NCI-H128 (cell line): ENCODE data around the gene MRPS18B.
"Not testable (repeated sequence)": the region's sequence is repeated elsewhere in the genome, so short reads cannot be mapped to it uniquely, and the experiment has no call there.

Experiments
- DNase-seq: peaks from one replicate; lab custom pipeline; 2025; ENCODE audit not compliant: unreplicated experiment; lab: John Stamatoyannopoulos, UW

The MRPS18B gene

DNA sequence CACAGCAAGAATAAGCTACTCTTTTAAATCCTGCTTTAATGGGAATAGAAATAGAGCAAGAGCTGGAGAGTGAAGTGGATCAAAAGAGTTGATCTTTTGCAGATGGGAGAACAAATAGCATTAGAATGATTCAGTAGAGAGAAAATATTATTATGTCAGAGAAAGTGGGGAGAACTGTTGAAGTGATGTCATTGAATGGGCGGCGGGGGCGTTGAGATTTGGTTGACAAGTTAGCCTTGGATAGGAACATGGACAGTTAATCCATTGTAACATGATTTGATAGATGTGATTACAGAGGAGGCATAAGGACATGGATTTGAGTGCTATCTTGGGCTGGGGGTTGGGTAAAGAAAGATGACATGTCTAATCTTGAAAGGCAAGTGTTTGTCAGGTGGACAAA, 18.2 kb downstream of the MRPS18B start:
- DNase-seq, result no peak

DNA sequence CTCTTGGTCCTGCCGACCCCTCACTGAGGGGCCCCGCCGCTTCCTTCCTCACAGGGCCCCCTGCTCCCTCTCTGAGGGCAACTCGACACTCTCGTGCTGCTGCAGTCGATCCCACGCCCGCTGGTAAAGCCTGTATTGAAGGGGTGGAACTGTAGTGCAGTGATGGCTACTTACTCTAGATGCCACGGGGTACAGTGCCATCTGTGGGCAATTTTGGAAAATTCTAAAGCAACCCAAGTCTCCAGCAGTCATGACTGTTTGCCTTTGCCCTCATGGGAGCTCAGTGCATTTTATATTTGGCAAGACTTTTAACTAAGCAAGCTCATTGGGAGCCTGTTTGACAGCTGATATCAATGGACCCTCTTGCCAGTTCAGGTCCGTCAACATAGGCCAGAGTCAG, 22.8 kb downstream of the MRPS18B start:
- no peak for DNase-seq

DNA sequence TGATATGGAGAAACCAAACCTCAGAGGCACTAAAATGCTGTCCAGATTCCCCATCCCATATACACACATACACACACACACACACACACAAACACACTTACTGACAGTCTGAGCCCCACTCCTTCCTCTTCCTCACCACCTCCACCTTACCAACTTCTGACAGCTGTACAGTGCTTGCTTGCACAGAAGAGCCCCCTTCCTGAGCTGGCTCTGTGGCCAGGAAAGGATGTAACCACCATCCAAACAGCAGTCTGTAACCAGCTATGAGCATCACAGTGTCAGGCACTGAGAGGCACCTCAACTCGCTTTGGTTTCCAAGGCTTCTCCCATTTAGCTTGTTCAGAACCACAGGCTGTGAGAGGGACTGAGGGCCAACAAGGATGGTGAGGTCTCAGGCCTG, 23.4 kb downstream of the MRPS18B start:
- DNase-seq, result no peak

DNA sequence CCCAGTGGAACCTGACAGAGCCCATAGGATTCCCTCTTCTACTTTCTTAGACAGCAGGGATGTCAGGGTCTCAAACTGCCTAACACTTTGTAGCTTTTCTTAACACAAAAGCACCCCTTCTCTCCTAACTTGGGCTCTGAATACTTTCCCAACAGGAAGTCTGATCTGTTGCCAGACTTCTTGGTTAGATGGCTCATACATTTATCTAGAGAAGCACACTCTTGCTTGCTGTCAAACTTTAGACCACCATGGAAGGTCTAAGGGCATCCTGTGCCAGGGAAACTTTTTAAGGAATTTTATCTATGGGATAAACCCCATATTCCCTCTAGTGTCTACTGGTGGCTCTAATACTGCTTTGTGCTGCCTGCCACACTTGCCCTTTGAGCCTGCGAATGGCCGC, 26.0 kb downstream of the MRPS18B start:
- DNase-seq, result no peak

DNA sequence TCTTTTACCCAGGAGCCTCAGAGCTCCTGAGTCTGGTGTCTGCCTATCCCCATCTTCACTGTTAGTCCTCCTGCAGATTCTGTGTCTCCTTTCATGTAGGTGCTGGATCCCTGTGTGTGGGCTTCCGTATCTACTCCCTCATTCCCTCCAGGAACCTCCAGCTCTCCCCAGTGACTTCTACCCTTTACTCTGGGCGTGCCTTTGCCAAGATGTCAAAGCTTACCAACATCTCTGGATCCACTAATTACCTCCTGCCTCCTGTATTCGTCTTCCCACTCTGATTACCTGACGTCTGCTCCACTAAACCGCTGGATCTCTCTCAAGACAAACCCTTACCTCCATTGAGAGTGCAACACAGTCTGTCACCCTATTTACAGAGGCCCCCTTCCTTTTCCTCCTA, 27.1 kb downstream of the MRPS18B start:
- no peak for DNase-seq

DNA sequence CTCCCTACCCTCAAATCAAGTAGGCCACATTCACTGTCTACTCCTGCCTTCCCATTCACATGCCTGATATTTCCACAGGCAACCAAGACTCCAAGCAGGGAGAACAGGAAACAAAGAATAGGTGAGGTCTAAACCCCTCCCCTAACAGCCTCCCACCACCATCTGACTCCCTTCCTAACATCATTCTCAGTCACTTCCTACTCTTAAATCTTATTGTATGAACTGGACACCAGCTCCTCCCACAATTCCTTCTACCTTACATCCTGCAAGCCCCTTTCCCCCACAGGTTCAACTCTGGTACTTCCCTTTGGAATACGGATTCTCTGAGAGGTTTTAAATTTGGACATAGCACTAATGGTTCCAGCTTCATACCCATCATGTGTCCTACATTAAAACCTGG, 28.3 kb downstream of the MRPS18B start:
- DNase-seq, result no peak

DNA sequence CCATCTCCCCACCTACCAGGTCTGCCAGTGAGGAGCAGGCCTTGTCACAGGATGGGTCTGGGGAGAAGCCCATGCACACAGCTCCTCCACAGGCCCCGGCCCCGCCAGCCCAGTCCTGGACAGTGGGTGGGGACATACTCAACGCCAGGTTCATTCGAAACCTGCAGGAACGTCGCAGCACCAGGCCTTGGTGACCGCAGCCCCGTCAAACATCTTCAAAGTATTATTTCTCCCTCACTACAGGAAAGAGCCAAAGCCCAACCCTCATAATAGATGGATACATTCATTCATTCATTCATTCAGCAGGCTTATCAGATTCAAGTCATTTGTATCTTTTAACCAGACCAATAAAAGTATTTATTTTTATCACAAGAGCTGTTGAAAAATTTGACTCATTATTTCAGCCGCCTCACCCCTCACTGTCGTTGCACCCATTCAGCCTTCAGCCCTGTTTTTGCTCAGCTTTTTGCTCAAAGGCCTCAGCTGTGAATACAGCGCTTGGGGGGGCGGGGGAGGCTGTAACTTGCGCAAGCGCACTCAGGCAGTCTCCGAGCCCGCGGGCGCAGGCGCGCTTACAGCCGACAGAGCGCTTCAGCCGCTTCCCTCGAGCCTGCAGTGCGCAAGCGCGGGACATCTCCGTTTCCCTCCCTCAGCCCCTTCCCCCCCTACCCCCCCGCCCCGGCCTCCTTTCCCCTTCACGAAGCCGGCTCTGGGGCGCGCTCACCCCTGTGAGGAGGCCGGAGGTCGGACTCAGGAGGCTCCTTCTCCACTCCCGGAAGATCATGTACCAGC, 29.0 kb downstream of the MRPS18B start, which contains the start of gene C6orf136:
TSS of gene C6orf136 (plus strand) at position 684 of the 792 bp plus-strand sequence. CDS start at position 783, 99 bp downstream.
- peak; percentile 86 for DNase-seq

DNA sequence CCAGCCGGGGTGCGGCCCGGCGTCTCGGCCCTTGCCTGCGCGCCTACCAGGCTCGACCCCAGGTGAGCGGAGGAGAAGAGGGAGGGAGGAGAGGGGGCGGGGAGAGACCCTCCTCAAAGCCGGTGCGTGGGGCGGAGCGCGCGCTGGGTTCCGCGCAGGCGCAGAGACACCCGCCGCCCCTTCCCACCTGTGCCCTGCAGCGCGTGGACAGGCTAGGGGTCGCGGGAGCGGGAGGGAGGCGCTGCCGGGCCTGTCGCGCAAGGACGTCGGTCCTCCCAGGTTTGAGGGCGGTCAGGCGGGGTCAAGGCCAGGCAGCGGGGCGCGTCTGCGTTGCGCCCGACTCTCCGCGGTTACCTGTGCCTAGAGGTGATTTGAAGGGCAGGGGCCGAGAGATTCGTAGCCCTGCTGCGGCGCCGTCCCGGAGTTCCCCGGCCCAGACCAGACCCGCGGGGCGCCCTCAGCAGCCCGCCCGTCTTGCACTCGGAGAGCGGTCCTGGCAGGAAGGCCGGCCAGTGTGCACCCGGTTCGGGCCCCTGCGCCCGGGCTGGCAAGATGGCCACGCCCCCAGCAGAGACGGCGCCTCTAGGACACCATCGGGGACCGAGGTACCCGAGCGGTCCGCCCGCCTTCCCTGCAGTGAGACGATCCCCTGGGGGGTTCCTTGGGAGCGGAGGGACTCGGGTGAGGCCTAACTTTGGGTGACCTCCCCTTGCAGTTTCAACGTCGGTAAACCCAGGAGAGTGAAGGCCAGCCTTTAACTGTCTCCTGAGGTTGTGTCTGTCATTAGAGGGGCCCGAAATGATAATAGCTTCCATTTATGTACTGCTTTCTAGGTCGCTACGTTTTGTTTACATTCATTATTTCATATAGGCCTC, 29.8 kb downstream of the MRPS18B start:
- DNase-seq, result peak; percentile 86

DNA sequence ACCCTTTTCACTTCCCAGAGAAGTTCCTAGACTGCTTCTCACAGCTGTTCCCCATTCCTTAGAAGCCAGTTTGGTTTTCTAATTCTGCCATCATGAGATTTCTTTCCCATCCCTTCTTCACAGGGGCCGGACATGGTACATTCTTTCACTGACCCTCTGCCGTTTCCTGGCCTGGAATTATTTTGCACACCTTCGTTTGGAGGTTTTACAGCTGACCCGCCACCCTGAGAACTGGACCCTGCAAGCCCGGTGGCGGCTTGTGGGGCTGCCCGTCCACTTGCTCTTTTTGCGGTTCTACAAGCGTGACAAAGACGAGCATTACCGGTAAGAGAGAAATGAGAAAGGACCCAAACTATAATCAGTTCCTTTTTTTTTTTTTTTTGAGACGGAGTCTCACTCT, 33.5 kb downstream of the MRPS18B start:
- no peak for DNase-seq

DNA sequence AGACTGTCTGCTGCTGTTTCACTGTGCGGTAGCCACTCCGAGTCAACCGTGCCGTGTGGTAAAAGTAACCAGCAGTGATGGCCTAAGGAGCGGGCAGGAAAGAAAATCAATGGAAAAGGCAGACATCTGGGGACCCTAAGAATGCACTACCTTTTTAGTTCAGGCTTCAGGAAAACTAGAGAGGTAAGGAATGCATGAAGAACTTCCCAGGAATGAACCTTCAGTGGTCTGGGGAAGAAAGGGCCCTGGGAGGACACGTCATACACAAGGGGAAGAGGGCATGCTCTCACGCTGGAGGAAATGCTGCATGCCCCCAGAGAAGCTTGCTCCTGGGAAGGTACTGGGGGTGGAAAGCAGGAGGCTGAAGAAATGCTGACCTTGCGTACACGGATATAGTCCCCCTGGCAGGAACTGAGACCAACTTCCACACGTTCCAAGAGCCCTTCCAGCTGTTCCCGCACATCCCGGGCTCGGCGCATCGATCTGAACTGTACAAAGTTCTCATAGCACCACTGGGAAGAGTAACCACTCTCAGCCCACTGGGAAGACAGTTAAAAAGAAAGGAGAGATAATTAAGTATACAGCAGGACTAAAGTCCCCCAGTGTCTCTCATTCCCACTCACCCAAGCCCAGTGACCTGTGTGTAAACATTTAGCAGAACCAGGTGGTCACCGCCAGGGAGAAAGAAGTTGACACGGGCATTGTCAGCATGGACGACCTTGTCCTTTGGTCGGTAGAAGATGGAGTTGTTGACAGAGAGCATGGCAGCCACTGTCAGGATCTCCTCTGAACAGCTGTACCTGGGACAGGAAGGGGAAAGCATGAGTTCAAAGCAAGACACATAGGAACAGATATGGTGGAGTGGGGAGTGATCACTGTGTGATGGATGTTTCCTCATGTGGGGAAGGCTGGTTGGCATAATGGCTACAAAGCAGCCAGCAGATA, 37.4 kb downstream of the MRPS18B start:
- DNase-seq, result no peak

DNA sequence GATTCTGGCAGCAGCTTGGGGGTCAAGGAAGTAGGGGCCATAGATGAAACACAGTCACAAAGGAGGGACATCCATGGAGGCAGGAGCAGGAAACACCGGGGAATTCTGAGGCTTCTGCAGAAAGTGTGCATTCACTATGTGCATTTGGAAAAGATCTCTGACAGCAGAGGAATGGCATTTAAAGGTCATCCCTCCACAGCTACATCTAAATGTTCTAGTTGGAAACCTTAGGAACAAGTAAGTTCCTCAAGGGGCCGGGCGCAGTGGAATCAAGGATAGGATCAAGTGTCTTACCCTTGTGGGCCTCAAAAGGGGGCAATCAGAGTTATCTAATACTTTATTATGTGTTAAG, 38.1 kb downstream of the MRPS18B start:
- DNase-seq, result no peak

DNA sequence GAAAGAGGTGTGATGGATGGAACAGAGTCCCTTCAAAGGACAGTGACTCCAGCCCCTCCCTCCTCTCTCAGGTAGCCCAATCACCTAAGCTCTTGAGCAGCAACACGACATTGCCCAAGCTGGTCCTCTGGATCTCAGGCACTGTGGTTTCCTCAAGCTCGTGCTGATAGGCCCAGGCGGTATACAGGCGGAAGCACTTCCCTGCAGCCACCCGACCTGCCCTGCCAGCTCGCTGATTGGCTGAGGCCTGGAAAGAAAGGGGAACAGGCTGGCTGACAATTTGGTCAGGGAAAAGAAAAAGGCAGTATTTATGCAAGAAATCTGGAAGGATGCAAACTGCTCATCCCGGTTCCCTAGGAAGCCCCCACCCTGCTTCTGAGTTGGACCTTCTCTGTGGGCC, 38.9 kb downstream of the MRPS18B start:
- DNase-seq, result no peak

DNA sequence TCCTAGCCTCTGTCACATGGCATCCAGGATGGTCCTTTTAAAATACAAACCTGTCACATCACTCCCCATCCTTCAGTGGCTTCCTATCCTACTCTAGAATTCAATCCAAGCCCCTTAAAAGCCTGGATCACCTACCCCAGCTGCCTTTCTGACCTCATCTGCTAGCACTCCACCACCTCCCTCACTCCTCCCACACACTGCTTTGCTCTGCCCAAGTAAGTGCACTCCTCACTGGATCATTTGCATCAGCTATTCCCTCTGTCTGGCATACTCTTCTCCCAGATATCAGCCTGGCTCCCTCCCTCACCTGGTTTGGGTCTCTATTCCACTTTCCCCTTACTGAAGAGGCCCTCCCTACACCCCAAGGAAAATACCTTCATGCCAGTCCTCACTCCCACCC, 39.8 kb downstream of the MRPS18B start:
- DNase-seq, result no peak

DNA sequence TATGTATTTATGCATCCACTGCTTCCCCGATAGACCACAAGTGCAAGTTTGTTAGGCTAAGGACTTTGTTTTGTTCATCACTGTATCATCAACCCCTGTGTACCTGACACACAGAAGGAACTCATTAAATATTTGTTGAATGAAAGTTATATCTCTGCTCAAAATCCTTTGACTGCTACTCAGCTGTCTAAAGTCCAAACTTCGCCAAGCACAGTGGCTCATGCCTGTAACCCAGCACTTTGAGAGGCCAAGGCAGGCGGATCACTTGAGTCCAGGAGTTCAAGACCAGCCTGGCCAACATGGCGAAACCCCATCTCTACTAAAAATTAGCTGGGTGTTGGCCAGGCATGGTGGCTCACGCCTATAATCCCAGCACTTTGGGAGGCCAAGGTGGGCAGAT, 40.3 kb downstream of the MRPS18B start:
- not testable (repeated sequence) for DNase-seq

DNA sequence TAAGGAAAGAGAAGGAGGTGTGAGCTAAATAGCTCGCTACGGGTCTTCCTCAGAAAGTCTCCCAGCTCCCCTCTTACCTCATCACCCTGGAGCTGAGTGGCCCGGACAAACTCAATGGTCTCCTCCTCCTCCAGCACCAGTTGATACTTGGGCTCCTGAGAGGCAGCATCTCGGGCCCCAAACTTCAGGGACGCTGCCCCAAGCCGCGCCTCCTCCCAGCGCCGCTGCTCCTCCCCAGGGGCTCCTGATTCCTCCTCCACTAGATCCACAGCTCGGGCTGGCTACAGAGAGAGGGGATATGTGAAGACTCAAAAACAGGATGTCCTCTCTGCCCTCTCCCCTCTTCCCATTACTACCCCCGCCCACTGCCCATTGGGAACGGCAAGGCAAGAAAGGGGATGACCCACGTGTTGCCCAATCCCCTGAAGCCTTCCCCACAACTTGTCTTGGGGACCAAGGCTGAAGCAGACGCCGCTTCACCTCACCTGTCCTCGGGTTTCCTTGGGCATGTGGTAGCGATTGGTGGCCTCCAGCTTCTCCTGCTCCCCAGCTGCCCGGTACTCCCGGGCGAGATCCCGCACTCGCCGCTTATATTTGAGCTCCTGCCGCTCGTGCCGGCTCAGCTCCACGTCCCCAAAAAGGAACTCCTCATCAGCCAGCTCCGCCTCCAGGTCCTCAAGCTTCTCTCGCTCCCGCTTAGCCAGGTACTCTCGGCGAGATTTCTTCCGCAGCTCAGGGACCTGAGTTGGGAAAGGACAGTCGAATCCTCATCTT, 47.5 kb downstream of the MRPS18B start:
- DNase-seq, result no peak

DNA sequence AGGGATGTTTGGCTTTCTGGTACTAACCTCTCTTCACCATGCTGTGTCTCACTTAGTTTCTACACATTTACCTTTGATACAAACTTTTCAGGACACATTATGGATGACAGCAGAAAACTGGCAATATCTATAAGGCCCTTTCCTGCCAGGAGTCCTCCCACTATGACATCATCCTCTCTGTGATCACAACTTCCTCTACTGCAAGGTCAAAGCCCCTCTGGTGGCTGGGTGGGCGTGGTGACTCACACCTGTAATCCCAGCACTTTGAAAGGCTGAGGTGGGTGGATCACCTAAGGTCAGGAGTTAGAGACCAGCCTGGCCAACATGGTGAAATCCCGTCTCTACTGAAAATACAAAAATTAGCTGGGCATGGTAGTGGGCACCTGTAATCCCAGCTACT, 48.7 kb downstream of the MRPS18B start:
- not testable (repeated sequence) for DNase-seq

DNA sequence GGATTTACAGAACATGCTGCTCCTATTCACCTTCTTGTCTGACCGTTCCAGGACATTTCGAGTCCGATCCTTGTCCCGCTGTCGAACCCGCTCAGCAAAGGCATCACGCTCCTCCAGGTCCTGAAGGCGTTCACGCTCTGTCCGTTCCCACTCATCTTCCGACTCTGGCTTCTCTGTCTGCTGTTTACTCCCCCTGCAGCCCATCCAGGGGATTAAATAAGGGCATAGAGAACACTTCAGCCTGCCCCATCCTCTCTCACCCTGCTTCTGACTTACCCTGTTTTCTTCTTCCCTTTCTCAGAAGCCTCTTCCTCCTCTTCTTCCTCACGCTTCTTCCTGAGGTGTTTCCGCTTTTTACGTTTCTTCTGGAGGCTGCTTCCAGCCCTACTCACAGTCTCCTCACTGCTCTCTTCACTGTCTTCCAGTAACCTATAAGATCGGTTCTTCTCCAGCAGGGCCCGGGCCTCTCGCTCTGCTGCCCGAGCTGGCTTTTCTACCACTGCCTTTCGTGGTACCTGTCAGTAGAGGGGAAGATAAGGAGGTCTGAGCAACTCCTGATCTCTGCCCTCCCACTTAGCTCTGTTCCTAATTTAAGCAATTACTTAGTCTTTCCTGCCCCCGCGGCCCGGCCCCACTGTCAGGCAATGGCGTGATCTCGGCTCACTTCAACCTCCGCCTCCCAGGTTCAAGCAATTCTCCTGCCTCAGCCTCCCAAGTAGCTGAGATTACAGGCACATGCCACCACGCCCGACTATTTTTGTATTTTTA, 53.3 kb downstream of the MRPS18B start:
- no peak for DNase-seq

DNA sequence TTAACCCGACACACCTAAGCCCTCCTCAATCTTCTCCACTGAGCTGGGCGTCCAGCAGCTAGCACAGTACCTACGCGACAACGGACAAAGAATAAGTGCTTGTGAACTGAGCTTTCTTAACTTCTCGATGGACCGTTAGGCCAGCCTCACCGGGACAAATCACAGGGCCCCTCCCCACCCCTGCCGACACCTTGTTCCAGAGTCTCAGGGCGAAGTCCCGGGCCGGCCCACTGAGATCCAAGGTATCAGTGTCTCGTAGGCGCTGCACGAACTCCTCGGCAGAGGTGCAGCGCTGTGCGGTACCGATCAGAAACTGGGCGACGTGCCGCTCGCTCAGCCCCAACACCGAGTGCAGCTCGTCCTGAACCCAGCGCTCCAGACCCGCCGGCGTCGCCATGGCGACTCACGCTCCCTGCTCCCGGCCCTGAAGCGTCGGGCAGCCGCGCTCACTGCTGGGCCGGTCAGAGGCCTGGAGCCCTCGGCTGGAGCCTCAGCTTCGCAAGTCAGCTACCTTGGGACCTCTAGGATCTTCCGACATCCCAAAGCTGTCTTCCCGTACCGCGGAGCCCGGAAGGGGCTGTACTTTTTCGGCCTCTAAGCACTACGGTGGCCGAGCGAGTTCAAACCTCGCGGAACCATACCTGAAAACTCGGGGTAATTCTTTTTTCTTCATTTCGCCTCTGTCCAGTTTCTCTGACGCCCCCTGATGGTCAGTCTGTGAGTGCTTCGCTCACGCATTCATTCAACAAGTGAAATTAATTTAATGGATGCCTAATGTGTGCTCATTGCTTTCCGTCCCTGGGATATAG, 55.0 kb downstream of the MRPS18B start, which contains the start of gene DHX16:
TSS of gene DHX16 (minus strand) at position 562 of the 809 bp plus-strand sequence. CDS start at position 397, 165 bp downstream.
- peak; percentile 75 for DNase-seq
